SK-N-SH treated with all-trans-retinoic acid at 6 μM for 48 hours (cell line): Measurements from ENCODE around the gene ESYT2.

Experiments
- ATAC-seq: fragments of 200-7000 bp; cut with Tn5 transposase; 3 replicates; pipeline ENCODE4 v1.9.1; 2020; ENCODE audit warnings: mild to moderate bottlenecking, moderate library complexity
- ARNTL ChIP-seq: fragments of 450-650 bp; formaldehyde crosslinking; IDR thresholded peaks from 2 replicates; pipeline ENCODE4 v1.5.0; 2020; ENCODE audit warnings: low read depth, mild to moderate bottlenecking, moderate library complexity, borderline replicate concordance
- BACH2 ChIP-seq: fragments of 250-450 bp; sonication (Bioruptor Pico); IDR thresholded peaks from 2 replicates; pipeline ENCODE4 v1.9.0; 2021; ENCODE audit warnings: mild to moderate bottlenecking, borderline replicate concordance
- CSDC2 ChIP-seq: fragments of 250-450 bp; sonication (Bioruptor Pico); IDR thresholded peaks from 2 replicates; pipeline ENCODE4 v1.5.0; 2020; ENCODE audit warnings: mild to moderate bottlenecking, moderate library complexity
- ESRRG ChIP-seq: fragments of 250-450 bp; sonication (Bioruptor Pico); IDR thresholded peaks from 2 replicates; pipeline ENCODE4 v1.6.1; 2021; ENCODE audit warnings: mild to moderate bottlenecking
- GLIS3 ChIP-seq: fragments of 250-450 bp; sonication (Bioruptor Pico); IDR thresholded peaks from 2 replicates; pipeline ENCODE4 v1.5.0; 2020; ENCODE audit warnings: mild to moderate bottlenecking, moderate library complexity
- PPARA ChIP-seq: fragments of 250-450 bp; sonication (Bioruptor Pico); IDR thresholded peaks from 2 replicates; pipeline ENCODE4 v1.5.0; 2020; ENCODE audit warnings: mild to moderate bottlenecking, borderline replicate concordance
- RARB ChIP-seq: fragments of 250-450 bp; sonication (Bioruptor Pico); IDR thresholded peaks from 2 replicates; pipeline ENCODE4 v1.8.0; 2021; ENCODE audit warnings: mild to moderate bottlenecking, moderate library complexity
- SNAI2 ChIP-seq: fragments of 250-450 bp; sonication (Bioruptor Pico); IDR thresholded peaks from 2 replicates; pipeline ENCODE4 v1.5.0; 2020; ENCODE audit warnings: mild to moderate bottlenecking, moderate library complexity
- TCF4 ChIP-seq: fragments of 250-450 bp; sonication (Bioruptor Pico); IDR thresholded peaks from 2 replicates; pipeline ENCODE4 v1.8.0; 2021; ENCODE audit warnings: mild to moderate bottlenecking, moderate library complexity, borderline replicate concordance
- TOX ChIP-seq: fragments of 250-450 bp; sonication (Bioruptor Pico); IDR thresholded peaks from 2 replicates; pipeline ENCODE4 v1.8.0; 2021; ENCODE audit warnings: mild to moderate bottlenecking, moderate library complexity, borderline replicate concordance
- ZC3H10 ChIP-seq: fragments of 250-450 bp; sonication (Bioruptor Pico); IDR thresholded peaks from 2 replicates; pipeline ENCODE4 v1.5.1; 2021; ENCODE audit warnings: mild to moderate bottlenecking, moderate library complexity
- ZFP3 ChIP-seq: fragments of 250-450 bp; sonication (Bioruptor Pico); IDR thresholded peaks from 2 replicates; pipeline ENCODE4 v1.5.0; 2020; ENCODE audit warnings: mild to moderate bottlenecking, moderate library complexity
- ZFP30 ChIP-seq: fragments of 450-650 bp; formaldehyde crosslinking; IDR thresholded peaks from 2 replicates; pipeline ENCODE4 v1.5.0; 2022; ENCODE audit warnings: mild to moderate bottlenecking, moderate library complexity
- ZNF565 ChIP-seq: fragments of 450-650 bp; formaldehyde crosslinking; conservative IDR thresholded peaks from 2 replicates; pipeline ENCODE4 v1.5.0; 2020; ENCODE audit warnings: low read depth, mild to moderate bottlenecking, moderate library complexity
- ZNF70 ChIP-seq: fragments of 450-650 bp; formaldehyde crosslinking; IDR thresholded peaks from 2 replicates; pipeline ENCODE4 v1.5.0; 2020; ENCODE audit warnings: mild to moderate bottlenecking, moderate library complexity
- ZNF8 ChIP-seq: fragments of 450-650 bp; formaldehyde crosslinking; IDR thresholded peaks from 2 replicates; pipeline ENCODE4 v1.5.0; 2020; ENCODE audit warnings: mild to moderate bottlenecking, moderate library complexity
- TF ChIP-seq, protein P1 (sequence below): fragments of 250-450 bp; sonication (Bioruptor Pico); IDR thresholded peaks from 2 replicates; pipeline ENCODE4 v1.5.0; 2020; ENCODE audit warnings: mild to moderate bottlenecking, moderate library complexity
- TF ChIP-seq, protein P2 (sequence below): fragments of 250-450 bp; sonication (Bioruptor Pico); IDR thresholded peaks from 2 replicates; pipeline ENCODE4 v1.5.1; 2020; ENCODE audit warnings: low read depth, mild to moderate bottlenecking, moderate library complexity
- TF ChIP-seq, protein P3 (sequence below): fragments of 250-450 bp; sonication (Bioruptor Pico); IDR thresholded peaks from 2 replicates; pipeline ENCODE4 v1.8.0; 2021; ENCODE audit warnings: low read depth, mild to moderate bottlenecking, moderate library complexity, borderline replicate concordance

The ESYT2 gene

DNA sequence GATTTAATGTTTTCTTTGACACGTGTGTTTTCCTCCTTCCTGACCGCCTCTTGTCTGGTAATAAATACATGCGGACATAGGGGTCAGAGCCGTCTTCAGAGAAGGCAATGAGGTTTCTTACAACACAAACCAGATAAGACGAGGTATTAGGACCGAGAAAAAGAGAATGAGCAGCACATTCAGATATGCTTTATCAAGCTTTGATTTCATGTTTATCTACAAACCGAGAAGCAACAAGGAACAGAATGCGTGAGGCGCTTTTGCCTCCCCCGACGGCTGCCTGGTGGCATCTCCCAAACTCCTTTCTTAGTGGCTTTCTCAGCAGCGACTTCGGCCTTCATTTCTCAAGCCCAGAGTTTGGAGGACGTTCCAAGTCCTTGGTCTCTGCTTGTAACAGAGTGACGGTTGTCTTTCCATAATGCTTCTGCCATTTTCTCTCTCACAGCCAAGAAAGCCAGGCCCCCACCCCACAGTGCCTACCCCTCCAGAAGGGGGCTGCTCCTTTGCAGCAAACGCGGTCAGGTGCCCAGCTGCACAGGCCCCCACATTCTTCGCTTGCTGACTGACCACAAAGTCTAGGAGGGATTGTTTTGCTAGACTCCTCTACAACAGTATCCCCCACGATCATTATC lies 92.1 kb downstream of the ESYT2 start:
- TF ChIP-seq ZNF70 (no peak), RARB (no peak), ZNF8 (no peak), PPARA (CRISPR knock-in tag) (no peak), ZFP30 (no peak), ESRRG (CRISPR knock-in tag) (no peak)
- TF ChIP-seq, protein P1, sequence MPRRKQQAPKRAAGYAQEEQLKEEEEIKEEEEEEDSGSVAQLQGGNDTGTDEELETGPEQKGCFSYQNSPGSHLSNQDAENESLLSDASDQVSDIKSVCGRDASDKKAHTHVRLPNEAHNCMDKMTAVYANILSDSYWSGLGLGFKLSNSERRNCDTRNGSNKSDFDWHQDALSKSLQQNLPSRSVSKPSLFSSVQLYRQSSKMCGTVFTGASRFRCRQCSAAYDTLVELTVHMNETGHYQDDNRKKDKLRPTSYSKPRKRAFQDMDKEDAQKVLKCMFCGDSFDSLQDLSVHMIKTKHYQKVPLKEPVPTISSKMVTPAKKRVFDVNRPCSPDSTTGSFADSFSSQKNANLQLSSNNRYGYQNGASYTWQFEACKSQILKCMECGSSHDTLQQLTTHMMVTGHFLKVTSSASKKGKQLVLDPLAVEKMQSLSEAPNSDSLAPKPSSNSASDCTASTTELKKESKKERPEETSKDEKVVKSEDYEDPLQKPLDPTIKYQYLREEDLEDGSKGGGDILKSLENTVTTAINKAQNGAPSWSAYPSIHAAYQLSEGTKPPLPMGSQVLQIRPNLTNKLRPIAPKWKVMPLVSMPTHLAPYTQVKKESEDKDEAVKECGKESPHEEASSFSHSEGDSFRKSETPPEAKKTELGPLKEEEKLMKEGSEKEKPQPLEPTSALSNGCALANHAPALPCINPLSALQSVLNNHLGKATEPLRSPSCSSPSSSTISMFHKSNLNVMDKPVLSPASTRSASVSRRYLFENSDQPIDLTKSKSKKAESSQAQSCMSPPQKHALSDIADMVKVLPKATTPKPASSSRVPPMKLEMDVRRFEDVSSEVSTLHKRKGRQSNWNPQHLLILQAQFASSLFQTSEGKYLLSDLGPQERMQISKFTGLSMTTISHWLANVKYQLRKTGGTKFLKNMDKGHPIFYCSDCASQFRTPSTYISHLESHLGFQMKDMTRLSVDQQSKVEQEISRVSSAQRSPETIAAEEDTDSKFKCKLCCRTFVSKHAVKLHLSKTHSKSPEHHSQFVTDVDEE = no peak
- ATAC-seq = no peak

DNA sequence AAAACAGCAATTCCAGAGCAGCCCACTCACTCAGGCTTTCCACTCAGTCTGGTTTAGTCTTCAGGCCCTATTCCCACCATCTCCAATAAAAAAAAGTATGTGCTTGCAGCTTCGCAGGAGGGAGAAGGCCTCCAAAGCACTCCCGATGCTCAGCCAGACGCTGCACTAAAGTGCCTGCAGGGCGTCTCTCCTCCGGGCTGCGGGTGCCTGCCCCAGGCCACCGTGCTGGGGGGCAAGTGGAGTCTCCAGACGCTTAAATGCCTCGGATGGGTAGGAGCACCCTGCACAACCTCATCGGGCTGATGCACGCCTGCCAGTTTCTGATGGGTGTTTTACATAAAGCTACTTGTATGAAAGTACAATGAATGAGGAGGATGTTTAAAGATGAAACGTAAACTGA lies 93.4 kb downstream of the ESYT2 start:
- ATAC-seq = no peak
- TF ChIP-seq, protein P1 = no peak
- TF ChIP-seq CSDC2 (no peak), ARNTL (no peak), ZNF8 (no peak), RARB (no peak)

GRCh38 chr7:158734861-158735260 lies 94.4 kb downstream of the ESYT2 start:
- TF ChIP-seq GLIS3 (CRISPR knock-in tag) = no peak
- ATAC-seq = no peak

DNA sequence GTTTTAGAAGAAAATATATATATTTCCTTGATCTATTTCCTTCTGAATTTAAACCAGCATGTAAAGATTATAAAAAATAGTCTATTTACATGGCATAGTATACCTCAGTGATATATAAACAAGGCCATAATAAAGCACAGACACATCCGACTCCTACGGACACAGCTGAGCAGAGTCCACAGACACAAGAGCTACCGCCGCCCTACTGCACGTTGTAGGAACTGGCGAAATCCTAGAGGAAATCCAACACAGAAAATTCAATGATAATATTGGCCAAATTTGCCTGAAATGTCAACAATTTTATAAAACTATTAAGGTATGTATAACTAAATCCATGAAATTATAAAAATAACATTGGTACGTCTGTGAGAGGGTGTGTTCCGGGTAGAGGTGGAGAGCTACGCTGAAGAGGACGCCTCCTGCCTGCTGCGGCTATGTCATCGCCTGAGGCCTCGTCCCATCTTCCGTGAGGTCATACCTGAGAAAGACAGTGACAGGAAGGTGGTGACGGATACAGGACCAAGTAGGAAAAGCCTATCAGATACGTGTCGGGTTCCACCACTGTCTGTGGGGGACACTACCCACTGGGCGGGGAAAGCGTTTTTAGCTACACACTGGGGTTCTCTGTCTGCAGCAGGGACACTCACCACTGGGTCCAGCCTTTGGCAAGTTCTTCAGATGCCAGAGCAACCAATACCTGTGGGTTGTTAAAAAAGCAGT lies 95.4 kb downstream of the ESYT2 start:
- ATAC-seq = no peak
- TF ChIP-seq SNAI2 (no peak), TOX (CRISPR knock-in tag) (no peak), ZNF70 (no peak), ZNF565 (CRISPR knock-in tag) (no peak), TCF4 (CRISPR knock-in tag) (no peak), ESRRG (CRISPR knock-in tag) (no peak), BACH2 (CRISPR knock-in tag) (no peak), CSDC2 (no peak), ZFP3 (CRISPR knock-in tag) (no peak), ARNTL (no peak), ZC3H10 (CRISPR knock-in tag) (no peak)
- TF ChIP-seq, protein P2, sequence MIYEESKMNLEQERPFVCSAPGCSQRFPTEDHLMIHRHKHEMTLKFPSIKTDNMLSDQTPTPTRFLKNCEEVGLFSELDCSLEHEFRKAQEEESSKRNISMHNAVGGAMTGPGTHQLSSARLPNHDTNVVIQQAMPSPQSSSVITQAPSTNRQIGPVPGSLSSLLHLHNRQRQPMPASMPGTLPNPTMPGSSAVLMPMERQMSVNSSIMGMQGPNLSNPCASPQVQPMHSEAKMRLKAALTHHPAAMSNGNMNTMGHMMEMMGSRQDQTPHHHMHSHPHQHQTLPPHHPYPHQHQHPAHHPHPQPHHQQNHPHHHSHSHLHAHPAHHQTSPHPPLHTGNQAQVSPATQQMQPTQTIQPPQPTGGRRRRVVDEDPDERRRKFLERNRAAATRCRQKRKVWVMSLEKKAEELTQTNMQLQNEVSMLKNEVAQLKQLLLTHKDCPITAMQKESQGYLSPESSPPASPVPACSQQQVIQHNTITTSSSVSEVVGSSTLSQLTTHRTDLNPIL (CRISPR knock-in tag) = no peak
- TF ChIP-seq, protein P3, sequence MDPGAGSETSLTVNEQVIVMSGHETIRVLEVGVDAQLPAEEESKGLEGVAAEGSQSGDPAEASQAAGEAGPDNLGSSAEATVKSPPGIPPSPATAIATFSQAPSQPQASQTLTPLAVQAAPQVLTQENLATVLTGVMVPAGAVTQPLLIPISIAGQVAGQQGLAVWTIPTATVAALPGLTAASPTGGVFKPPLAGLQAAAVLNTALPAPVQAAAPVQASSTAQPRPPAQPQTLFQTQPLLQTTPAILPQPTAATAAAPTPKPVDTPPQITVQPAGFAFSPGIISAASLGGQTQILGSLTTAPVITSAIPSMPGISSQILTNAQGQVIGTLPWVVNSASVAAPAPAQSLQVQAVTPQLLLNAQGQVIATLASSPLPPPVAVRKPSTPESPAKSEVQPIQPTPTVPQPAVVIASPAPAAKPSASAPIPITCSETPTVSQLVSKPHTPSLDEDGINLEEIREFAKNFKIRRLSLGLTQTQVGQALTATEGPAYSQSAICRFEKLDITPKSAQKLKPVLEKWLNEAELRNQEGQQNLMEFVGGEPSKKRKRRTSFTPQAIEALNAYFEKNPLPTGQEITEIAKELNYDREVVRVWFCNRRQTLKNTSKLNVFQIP (CRISPR knock-in tag) = no peak
- TF ChIP-seq, all 23 proteins: peak for 0

- no peak for ATAC-seq
- TF ChIP-seq ESRRG (CRISPR knock-in tag) = no peak
- TF ChIP-seq, all 23 proteins: peak for 0
Observed at GRCh38 chr7:158733220-158733519, 96.1 kb downstream of the ESYT2 start.
